ENCODE measurements around the gene ASCL1.

DNA sequence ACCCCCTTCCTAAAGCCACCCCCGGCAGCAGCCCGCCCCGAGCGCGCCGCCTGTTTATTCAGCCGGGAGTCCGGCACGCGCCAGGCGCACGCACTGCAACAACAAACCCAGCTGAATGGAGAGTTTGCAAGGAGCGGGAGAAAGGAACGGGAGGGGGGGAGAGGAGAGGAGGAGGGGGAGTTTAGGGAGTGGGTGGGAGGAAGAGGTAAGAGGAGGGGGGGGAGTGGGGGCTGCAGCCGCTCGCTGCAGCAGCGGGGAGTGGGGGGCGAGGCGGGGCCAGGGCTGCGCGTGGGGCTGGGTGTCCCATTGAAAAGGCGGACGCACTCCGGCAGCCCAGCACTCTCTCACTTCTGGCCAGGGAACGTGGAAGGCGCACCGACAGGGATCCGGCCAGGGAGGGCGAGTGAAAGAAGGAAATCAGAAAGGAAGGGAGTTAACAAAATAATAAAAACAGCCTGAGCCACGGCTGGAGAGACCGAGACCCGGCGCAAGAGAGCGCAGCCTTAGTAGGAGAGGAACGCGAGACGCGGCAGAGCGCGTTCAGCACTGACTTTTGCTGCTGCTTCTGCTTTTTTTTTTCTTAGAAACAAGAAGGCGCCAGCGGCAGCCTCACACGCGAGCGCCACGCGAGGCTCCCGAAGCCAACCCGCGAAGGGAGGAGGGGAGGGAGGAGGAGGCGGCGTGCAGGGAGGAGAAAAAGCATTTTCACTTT lies at the start of gene ASCL1:
- TF ChIP-seq, protein P1, sequence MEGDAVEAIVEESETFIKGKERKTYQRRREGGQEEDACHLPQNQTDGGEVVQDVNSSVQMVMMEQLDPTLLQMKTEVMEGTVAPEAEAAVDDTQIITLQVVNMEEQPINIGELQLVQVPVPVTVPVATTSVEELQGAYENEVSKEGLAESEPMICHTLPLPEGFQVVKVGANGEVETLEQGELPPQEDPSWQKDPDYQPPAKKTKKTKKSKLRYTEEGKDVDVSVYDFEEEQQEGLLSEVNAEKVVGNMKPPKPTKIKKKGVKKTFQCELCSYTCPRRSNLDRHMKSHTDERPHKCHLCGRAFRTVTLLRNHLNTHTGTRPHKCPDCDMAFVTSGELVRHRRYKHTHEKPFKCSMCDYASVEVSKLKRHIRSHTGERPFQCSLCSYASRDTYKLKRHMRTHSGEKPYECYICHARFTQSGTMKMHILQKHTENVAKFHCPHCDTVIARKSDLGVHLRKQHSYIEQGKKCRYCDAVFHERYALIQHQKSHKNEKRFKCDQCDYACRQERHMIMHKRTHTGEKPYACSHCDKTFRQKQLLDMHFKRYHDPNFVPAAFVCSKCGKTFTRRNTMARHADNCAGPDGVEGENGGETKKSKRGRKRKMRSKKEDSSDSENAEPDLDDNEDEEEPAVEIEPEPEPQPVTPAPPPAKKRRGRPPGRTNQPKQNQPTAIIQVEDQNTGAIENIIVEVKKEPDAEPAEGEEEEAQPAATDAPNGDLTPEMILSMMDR (IDR thresholded peaks at IDR 0.05 in 2 of 3, conservative IDR thresholded peaks at IDR 0.05 in 1 of 3; ENCODE audit: control insufficient read depth in 2 of 3, extremely low read depth in 1 of 3, insufficient read depth in 1 of 3, low read depth in 3 of 3, low read length in 3 of 3) = 0 out of 6 replicates have a peak, but pooled peaks of 1 of the 3 experiments have one; percentile 2
- peak; percentile 30; the same call in 1 of the 2 replicates for TF ChIP-seq ATF7 (IDR thresholded peaks at IDR 0.05; ENCODE audit: low read depth)
